Parathyroid adenoma (tissue), 2 donors: ENCODE data around the gene BIN1.
"Not testable (repeated sequence)": the region's sequence is repeated elsewhere in the genome, so short reads cannot be mapped to it uniquely, and the experiment has no call there.

Source experiments
- H2AFZ ChIP-seq: fragments of 300-600 bp; sonication (generic); one replicate; pipeline ENCODE4 v1.7.0; 2017; ENCODE audit warnings: antibody characterized with exemption, mild to moderate bottlenecking
- H3K27ac ChIP-seq: fragments of 300-600 bp; sonication (generic); one replicate; pipeline ENCODE4 v1.7.0; 2017
- H3K27me3 ChIP-seq: fragments of 300-600 bp; sonication (generic); one replicate; pipeline ENCODE4 v1.7.0; 2017; ENCODE audit warnings: low read length; ENCODE audit not compliant: control insufficient read depth, insufficient read depth
- H3K36me3 ChIP-seq: fragments of 300-600 bp; sonication (generic); one replicate; pipeline ENCODE4 v1.7.0; 2017; ENCODE audit warnings: low read length; ENCODE audit not compliant: control insufficient read depth, insufficient read depth
- H3K4me1 ChIP-seq: fragments of 300-600 bp; sonication (generic); one replicate; pipeline ENCODE4 v1.7.0; 2017; ENCODE audit warnings: control low read depth
- H3K4me2 ChIP-seq: fragments of 300-600 bp; sonication (generic); one replicate; pipeline ENCODE4 v1.7.0; 2017; ENCODE audit warnings: low read length
- H3K4me3 ChIP-seq: fragments of 300-600 bp; sonication (generic); one replicate; pipeline ENCODE4 v1.7.0; 2017; ENCODE audit warnings: low read depth, low read length
- H3K79me2 ChIP-seq: fragments of 300-600 bp; sonication (generic); one replicate; pipeline ENCODE4 v1.7.0; 2017; ENCODE audit warnings: control low read depth
- H3K9ac ChIP-seq: fragments of 300-600 bp; sonication (generic); one replicate; pipeline ENCODE4 v1.7.0; 2017; ENCODE audit warnings: mild to moderate bottlenecking
- H3K9me3 ChIP-seq: fragments of 300-600 bp; sonication (generic); one replicate; pipeline ENCODE4 v1.7.0; 2017; ENCODE audit warnings: low read length; ENCODE audit not compliant: control insufficient read depth
- CTCF ChIP-seq: fragments of 300-600 bp; sonication (generic); IDR thresholded peaks from one replicate; pipeline ENCODE4 v1.7.0; 2017; ENCODE audit warnings: antibody characterized with exemption, mild to moderate bottlenecking
- donor health status: primary hyperparathyroidism.

BIN1 gene

GRCh38 chr2:127121776-127122176, 14.8 kb upstream of the BIN1 start:
- no peak overlapping the region for H3K27ac ChIP-seq
- no peak for TF ChIP-seq CTCF
- H3K79me2 ChIP-seq = no peaks in the 10 kb centered on the region
- H2AFZ ChIP-seq = no peak overlapping the region
- H3K9me3 ChIP-seq = no peaks in the 10 kb centered on the region
- H3K9ac ChIP-seq = no peak overlapping the region
- H3K27me3 ChIP-seq = no peaks in the 10 kb centered on the region
- no peak overlapping the region for H3K4me3 ChIP-seq
- H3K4me1 ChIP-seq = no peaks in the 10 kb centered on the region
- no peaks in the 10 kb centered on the region for H3K36me3 ChIP-seq
- no peak overlapping the region for H3K4me2 ChIP-seq

- TF ChIP-seq CTCF = no peak
- no peaks in the 10 kb centered on the region for H3K4me1 ChIP-seq
- no peak overlapping the region for H3K9ac ChIP-seq
- H3K36me3 ChIP-seq = no peaks in the 10 kb centered on the region
- no peaks in the 10 kb centered on the region for H3K27me3 ChIP-seq
- H3K4me2 ChIP-seq = no peak overlapping the region
- no peak overlapping the region for H3K4me3 ChIP-seq
- no peak overlapping the region for H2AFZ ChIP-seq
- no peaks in the 10 kb centered on the region for H3K9me3 ChIP-seq
- no peaks in the 10 kb centered on the region for H3K79me2 ChIP-seq
- H3K27ac ChIP-seq = no peak overlapping the region
Observed at GRCh38 chr2:127121353-127121752, 14.4 kb upstream of the BIN1 start.

GRCh38 chr2:127120408-127120807, 13.5 kb upstream of the BIN1 start:
- H3K4me1 ChIP-seq, H3K27ac ChIP-seq, H3K9ac ChIP-seq, H3K9me3 ChIP-seq, H3K4me2 ChIP-seq, H3K27me3 ChIP-seq, H2AFZ ChIP-seq, H3K79me2 ChIP-seq, H3K4me3 ChIP-seq, H3K36me3 ChIP-seq: not testable (repeated sequence)

GRCh38 chr2:127118467-127118866, 11.5 kb upstream of the BIN1 start:
- no peak overlapping the region for H3K27ac ChIP-seq
- H3K27me3 ChIP-seq = no peaks in the 10 kb centered on the region
- no peak overlapping the region for H3K4me3 ChIP-seq
- no peak overlapping the region for H3K4me2 ChIP-seq
- H3K36me3 ChIP-seq = no peaks in the 10 kb centered on the region
- no peaks in the 10 kb centered on the region for H3K4me1 ChIP-seq
- no peaks in the 10 kb centered on the region for H3K9me3 ChIP-seq
- no peak overlapping the region for H2AFZ ChIP-seq
- no peaks in the 10 kb centered on the region for H3K79me2 ChIP-seq
- no peak for TF ChIP-seq CTCF
- no peak overlapping the region for H3K9ac ChIP-seq

GRCh38 chr2:127118038-127118437, 11.1 kb upstream of the BIN1 start:
- no peak overlapping the region for H3K27ac ChIP-seq
- no peaks in the 10 kb centered on the region for H3K79me2 ChIP-seq
- H3K36me3 ChIP-seq = no peaks in the 10 kb centered on the region
- H3K9me3 ChIP-seq = no peaks in the 10 kb centered on the region
- H3K4me1 ChIP-seq = no peaks in the 10 kb centered on the region
- no peak overlapping the region for H3K4me2 ChIP-seq
- H3K4me3 ChIP-seq = no peak overlapping the region
- TF ChIP-seq CTCF = no peak
- H2AFZ ChIP-seq = no peak overlapping the region
- no peak overlapping the region for H3K9ac ChIP-seq
- no peaks in the 10 kb centered on the region for H3K27me3 ChIP-seq
